B cell (primary cell): ENCODE measurements around the gene ZNF239. TPM values are rescaled to one million over a fixed set of nuclear protein-coding genes. Genes with fewer than 3 reads are reported as not detected.
A peak's percentile ranks its signal among the peaks of the same experiment; 100 is the strongest.

ENCODE experiments used
- ATAC-seq: fragments of 200-7000 bp; cut with Tn5 transposase; one replicate; pipeline ENCODE4 v1.10.0; 2021; ENCODE audit warnings: low read depth, mild to moderate bottlenecking, moderate number of reproducible peaks, moderate library complexity
- CTCF ChIA-PET: fragments of 350-600 bp; sonication (Branson Sonifier 250); formaldehyde crosslinking; loops from one replicate; lab custom pipeline; 2021; ENCODE audit warnings: antibody characterized with exemption, inconsistent platforms; lab: Charles Lee
- POLR2A ChIA-PET: fragments of 350-600 bp; sonication (Branson Sonifier 250); formaldehyde crosslinking; loops from one replicate; lab custom pipeline; 2021; ENCODE audit warnings: antibody characterized with exemption; lab: Charles Lee
- DNase-seq: peaks from one replicate; pipeline ENCODE4 v3.0.0; 2013
- H2AFZ ChIP-seq: 2 replicates; pipeline ENCODE4 v1.6.1; 2012; ENCODE audit warnings: mild to moderate bottlenecking, low read depth, low read length; ENCODE audit not compliant: insufficient read depth, poor library complexity, severe bottlenecking
- H3K27ac ChIP-seq, 2 donors: 1 replicate in 1 of 2; 2 replicates in 1 of 2; pipeline ENCODE4 v1.5.1; 2012 to 2013; ENCODE audit warnings: low read length in 2 of 2, mild to moderate bottlenecking in 2 of 2, moderate library complexity in 1 of 2
- H3K27me3 ChIP-seq, 4 experiments: fragments of 200-600 bp in 1 of 4; sonication (generic) in 1 of 4; replicated peaks in 1 of 4; 1 replicate in 2 of 4; 2 replicates in 2 of 4; pipeline versions ENCODE4 v1.6.1 to v1.7.0; 2013 to 2016; ENCODE audit warnings: low read length in 3 of 4, mild to moderate bottlenecking in 2 of 4, mixed read lengths in 1 of 4, moderate library complexity in 1 of 4; ENCODE audit not compliant: insufficient read depth in 4 of 4, control insufficient read depth in 3 of 4; ENCODE audit errors: control extremely low read depth in 1 of 4
- H3K36me3 ChIP-seq, 2 experiments: replicated peaks in 1 of 2; 1 replicate in 1 of 2; 2 replicates in 1 of 2; pipeline versions ENCODE4 v1.6.1 to v1.7.1; 2013; ENCODE audit warnings: low read length in 1 of 2; ENCODE audit not compliant: insufficient read depth in 2 of 2, control insufficient read depth in 1 of 2; ENCODE audit errors: control extremely low read depth in 1 of 2, extremely low read depth in 1 of 2
- H3K4me1 ChIP-seq, 2 donors: fragments of 200-600 bp in 1 of 2; sonication (generic) in 1 of 2; 1 replicate in 1 of 2; 2 replicates in 1 of 2; pipeline versions ENCODE4 v1.5.1 to v1.6.1; 2013 to 2017; ENCODE audit warnings: low read length in 2 of 2; ENCODE audit not compliant: control insufficient read depth in 2 of 2, insufficient read depth in 2 of 2
- H3K4me2 ChIP-seq: replicated peaks from 2 replicates; pipeline ENCODE3; 2012; ENCODE audit warnings: mild to moderate bottlenecking, low read depth, low read length; ENCODE audit not compliant: poor library complexity, severe bottlenecking
- H3K4me3 ChIP-seq, 5 experiments: fragments of 200-600 bp in 1 of 5; sonication (generic) in 1 of 5; 1 replicate in 3 of 5; 2 replicates in 2 of 5; pipeline versions ENCODE4 v1.5.1 to v1.7.0; 2011 to 2016; ENCODE audit warnings: low read length in 4 of 5, mild to moderate bottlenecking in 4 of 5, low read depth in 2 of 5, control low read depth in 1 of 5, moderate library complexity in 1 of 5; ENCODE audit not compliant: insufficient read depth in 1 of 5; ENCODE audit errors: control extremely low read depth in 1 of 5, extremely low read depth in 1 of 5
- H3K79me2 ChIP-seq: fragments of 200-600 bp; sonication (generic); one replicate; pipeline ENCODE4 v1.6.0; 2016; ENCODE audit warnings: low read length; ENCODE audit not compliant: control insufficient read depth, insufficient read depth
- H3K9ac ChIP-seq: fragments of 200-600 bp; sonication (generic); 2 replicates; pipeline ENCODE4 v1.6.1; 2017; ENCODE audit warnings: mild to moderate bottlenecking, low read length, moderate library complexity
- H3K9me3 ChIP-seq, 3 donors: one replicate each; pipeline versions ENCODE4 v1.6.1 to v1.7.1; 2013; ENCODE audit warnings: low read length in 2 of 3; ENCODE audit not compliant: control insufficient read depth in 2 of 3, insufficient read depth in 1 of 3; ENCODE audit errors: control extremely low read depth in 1 of 3
- H4K20me1 ChIP-seq: 2 replicates; pipeline ENCODE4 v1.6.0; 2012; ENCODE audit warnings: mild to moderate bottlenecking, low read length; ENCODE audit not compliant: insufficient read depth, control insufficient read depth, poor library complexity, severe bottlenecking
- H3K27ac Mint-ChIP-seq: one replicate; pipeline ENCODE4 v1.8.0; 2021; ENCODE audit warnings: mixed read lengths
- H3K27me3 Mint-ChIP-seq: one replicate; pipeline ENCODE4 v1.8.0; 2021; ENCODE audit warnings: mixed read lengths
- H3K4me1 Mint-ChIP-seq: one replicate; pipeline ENCODE4 v1.8.0; 2021; ENCODE audit warnings: mixed read lengths
- H3K4me3 Mint-ChIP-seq: one replicate; pipeline ENCODE4 v1.8.0; 2021; ENCODE audit warnings: mixed read lengths
- H3K9me3 Mint-ChIP-seq: one replicate; pipeline ENCODE4 v1.8.0; 2022; ENCODE audit warnings: mixed read lengths; ENCODE audit not compliant: insufficient read depth
- EZH2 ChIP-seq: IDR thresholded peaks from 2 replicates; pipeline ENCODE4 v1.6.1; 2012; ENCODE audit warnings: borderline replicate concordance, low read depth, mild to moderate bottlenecking, moderate library complexity, low read length; ENCODE audit not compliant: insufficient read depth, poor library complexity, severe bottlenecking
- WGBS: methylation state at CpG from one replicate; pipeline ENCODE4 v1.1.5; 2013; ENCODE audit warnings: missing lambda C conversion rate; ENCODE audit not compliant: insufficient coverage; 5-methylcytosine and 5-hydroxymethylcytosine counted together
- intact Hi-C: fragments of 100-400 bp; cut with micrococcal nuclease; formaldehyde crosslinking; loops from one replicate; pipeline ENCODE4 v1.10.0; 2022
- polyA minus RNA-seq: library from RNA; depleted of rRNA, polyadenylated mRNA; stranded (reverse); fragments of >200 nt; gene quantifications from 2 replicates; pipeline ENCODE4 v1.2.3, GENCODE V29; 2012
- polyA plus RNA-seq: library from polyadenylated mRNA; depleted of rRNA; stranded (reverse); fragments of >200 nt; gene quantifications from 2 replicates; pipeline ENCODE4 v1.2.3, GENCODE V29; 2012
- total RNA-seq, 2 donors: library from RNA; stranded (reverse); fragments of 120-200 nt in 1 of 2; gene quantifications; 1 replicate in 1 of 2; 2 replicates in 1 of 2; pipeline versions ENCODE4 v1.2.3 to v1.2.4, GENCODE V29; 2013 to 2022
- TF ChIP-seq, protein P1 (sequence below): fragments of 200-600 bp; IDR thresholded peaks from one replicate; pipeline ENCODE4 v1.8.0; 2022; ENCODE audit warnings: antibody characterized with exemption, mild to moderate bottlenecking

The ZNF239 gene
- total RNA-seq, result 5.9 and 7.6 TPM in 2 replicates
- 5.8 TPM for total RNA-seq (2013)
- polyA plus RNA-seq, result 2.0 and 2.2 TPM in 2 replicates
- 2.2 and 3.1 TPM in 2 replicates for polyA minus RNA-seq

GRCh38 chr10:43574001-43574892, at the start of gene ZNF239:
TSS of gene ZNF239 (minus strand) at chr10:43574616. CDS start at chr10:43558079, 16,537 bp downstream.
- Mint-ChIP-seq H3K4me3 (peak within 1 kb of the TSS; percentile 93), H3K27ac (peak within 1 kb of the TSS; percentile 94), H3K27me3 (no peaks in the 10 kb centered on the region), H3K9me3 (peaks cover 5% of the 10 kb centered on the region), H3K4me1 (peaks cover 43% of the 10 kb centered on the region)
- POLR2A ChIA-PET, result interaction anchor here (0.5 kb wide), 1 partner anchor 967 kb away, joined by 5 read pairs; no protein-coding TSS in a partner anchor
- peak within 1 kb of the TSS; percentile 40 to 67 for H3K27ac ChIP-seq
- no peaks in the 10 kb centered on the region for H3K79me2 ChIP-seq
- WGBS, result 24% methylated on average over 73 of the region's 78 CpGs
- peak within 1 kb of the TSS; percentile 42 to 72 (median 60) for H3K4me3 ChIP-seq
- H2AFZ ChIP-seq, result peak within 1 kb of the TSS; percentile 90
- H3K9ac ChIP-seq, result peak within 1 kb of the TSS; percentile 68
- intact Hi-C loops, result loop anchor here (1.0 to 10.0 kb wide), 6 partner anchors 21 to 789 kb away; partner anchors contain the start of genes BMS1, CSGALNACT2, ZNF32 and ZNF485
- peaks cover 17 to 27% of the 10 kb centered on the region in 2 donors for H3K4me1 ChIP-seq
- H4K20me1 ChIP-seq, result no peaks in the 10 kb centered on the region
- H3K9me3 ChIP-seq, result peaks cover 0 to 15% (median 0%) of the 10 kb centered on the region in 3 donors
- DNase-seq (peak; percentile 88), ATAC-seq (peak; percentile 95)
- no peak for TF ChIP-seq EZH2
- TF ChIP-seq, protein P1, sequence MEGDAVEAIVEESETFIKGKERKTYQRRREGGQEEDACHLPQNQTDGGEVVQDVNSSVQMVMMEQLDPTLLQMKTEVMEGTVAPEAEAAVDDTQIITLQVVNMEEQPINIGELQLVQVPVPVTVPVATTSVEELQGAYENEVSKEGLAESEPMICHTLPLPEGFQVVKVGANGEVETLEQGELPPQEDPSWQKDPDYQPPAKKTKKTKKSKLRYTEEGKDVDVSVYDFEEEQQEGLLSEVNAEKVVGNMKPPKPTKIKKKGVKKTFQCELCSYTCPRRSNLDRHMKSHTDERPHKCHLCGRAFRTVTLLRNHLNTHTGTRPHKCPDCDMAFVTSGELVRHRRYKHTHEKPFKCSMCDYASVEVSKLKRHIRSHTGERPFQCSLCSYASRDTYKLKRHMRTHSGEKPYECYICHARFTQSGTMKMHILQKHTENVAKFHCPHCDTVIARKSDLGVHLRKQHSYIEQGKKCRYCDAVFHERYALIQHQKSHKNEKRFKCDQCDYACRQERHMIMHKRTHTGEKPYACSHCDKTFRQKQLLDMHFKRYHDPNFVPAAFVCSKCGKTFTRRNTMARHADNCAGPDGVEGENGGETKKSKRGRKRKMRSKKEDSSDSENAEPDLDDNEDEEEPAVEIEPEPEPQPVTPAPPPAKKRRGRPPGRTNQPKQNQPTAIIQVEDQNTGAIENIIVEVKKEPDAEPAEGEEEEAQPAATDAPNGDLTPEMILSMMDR, result no peak
- CTCF ChIA-PET, result interaction anchor here (0.8 to 1.6 kb wide), 2 partner anchors 21 to 29 kb away, joined by 3 to 5 read pairs; no protein-coding TSS in a partner anchor
- H3K4me2 ChIP-seq, result peak within 1 kb of the TSS; percentile 74
- no peaks in the 10 kb centered on the region for H3K36me3 ChIP-seq
- H3K27me3 ChIP-seq, result no peaks in the 10 kb centered on the region
